H9 (cell line): ENCODE measurements around the gene FAT1. TPM values are rescaled to one million over a fixed set of nuclear protein-coding genes. Genes with fewer than 3 reads are reported as not detected.
A peak's percentile ranks its signal among the peaks of the same experiment; 100 is the strongest.

Experiments used
- DNase-seq: peaks from one replicate; pipeline ENCODE4 v3.0.0-alpha.2; 2017
- H2AFZ ChIP-seq: one replicate; pipeline ENCODE4 v1.6.1; 2013; ENCODE audit warnings: mild to moderate bottlenecking, low read length, control low read depth, moderate library complexity
- H2AK5ac ChIP-seq: 2 replicates; pipeline ENCODE4 v1.6.1; 2013; ENCODE audit warnings: low read length, control low read depth, mixed read lengths; ENCODE audit not compliant: insufficient read length
- H2BK120ac ChIP-seq: one replicate; pipeline ENCODE4 v1.6.1; 2013; ENCODE audit warnings: low read depth, mild to moderate bottlenecking, low read length, control low read depth, inconsistent platforms; ENCODE audit not compliant: poor library complexity, severe bottlenecking
- H2BK12ac ChIP-seq: 2 replicates; pipeline ENCODE4 v1.6.1; 2013; ENCODE audit warnings: low read length, control low read depth, mixed read lengths, low read depth; ENCODE audit not compliant: insufficient read length
- H2BK15ac ChIP-seq: 2 replicates; pipeline ENCODE4 v1.6.1; 2013; ENCODE audit warnings: low read depth, low read length, control low read depth
- H2BK20ac ChIP-seq: one replicate; pipeline ENCODE4 v1.6.1; 2013; ENCODE audit warnings: low read depth, mild to moderate bottlenecking, low read length, control low read depth, inconsistent platforms; ENCODE audit not compliant: poor library complexity, severe bottlenecking
- H2BK5ac ChIP-seq: 2 replicates; pipeline ENCODE4 v1.6.1; 2013; ENCODE audit warnings: low read length, control low read depth, mixed read lengths; ENCODE audit not compliant: insufficient read length
- H3K14ac ChIP-seq: 2 replicates; pipeline ENCODE4 v1.6.1; 2013; ENCODE audit warnings: low read length, control low read depth; ENCODE audit not compliant: insufficient read depth
- H3K18ac ChIP-seq: 2 replicates; pipeline ENCODE4 v1.6.1; 2013; ENCODE audit warnings: low read depth, mild to moderate bottlenecking, mixed read lengths, low read length, control low read depth; ENCODE audit not compliant: insufficient read length
- H3K23ac ChIP-seq: 2 replicates; pipeline ENCODE4 v1.6.1; 2013; ENCODE audit warnings: low read length, control low read depth, mixed read lengths, low read depth; ENCODE audit not compliant: insufficient read length
- H3K23me2 ChIP-seq: 2 replicates; pipeline ENCODE4 v1.6.1; 2013; ENCODE audit warnings: low read depth, mild to moderate bottlenecking, mixed read lengths, low read length, control low read depth; ENCODE audit not compliant: insufficient read length, poor library complexity, severe bottlenecking
- H3K27ac ChIP-seq: 2 replicates; pipeline ENCODE4 v1.5.1; 2013; ENCODE audit warnings: low read length, control low read depth, mixed read lengths, low read depth; ENCODE audit not compliant: insufficient read length
- H3K27me3 ChIP-seq: 2 replicates; pipeline ENCODE4 v1.6.1; 2013; ENCODE audit warnings: low read length, control low read depth, inconsistent platforms; ENCODE audit not compliant: insufficient read depth
- H3K4ac ChIP-seq: 2 replicates; pipeline ENCODE4 v1.6.1; 2013; ENCODE audit warnings: low read depth, mild to moderate bottlenecking, control low read depth, inconsistent platforms, low read length, moderate library complexity
- H3K4me1 ChIP-seq: 2 replicates; pipeline ENCODE4 v1.6.1; 2013; ENCODE audit warnings: low read length, control low read depth, inconsistent platforms; ENCODE audit not compliant: insufficient read depth
- H3K4me2 ChIP-seq: 2 replicates; pipeline ENCODE4 v1.6.1; 2013; ENCODE audit warnings: low read length, control low read depth, mixed read lengths; ENCODE audit not compliant: insufficient read length, insufficient read depth
- H3K56ac ChIP-seq: 2 replicates; pipeline ENCODE4 v1.6.1; 2013; ENCODE audit warnings: low read depth, mild to moderate bottlenecking, mixed read lengths, low read length, control low read depth; ENCODE audit not compliant: insufficient read length
- H3K79me1 ChIP-seq: 2 replicates; pipeline ENCODE4 v1.6.1; 2013; ENCODE audit warnings: low read depth, mild to moderate bottlenecking, moderate library complexity, low read length, control low read depth, inconsistent platforms; ENCODE audit not compliant: insufficient read depth, poor library complexity, severe bottlenecking
- H3K79me2 ChIP-seq: 2 replicates; pipeline ENCODE4 v1.6.1; 2013; ENCODE audit warnings: low read length, control low read depth, inconsistent platforms; ENCODE audit not compliant: insufficient read depth
- H3K9ac ChIP-seq: 2 replicates; pipeline ENCODE4 v1.6.1; 2013; ENCODE audit warnings: low read length, control low read depth, mixed read lengths; ENCODE audit not compliant: insufficient read length; ENCODE audit errors: extremely low read depth
- H3K9me3 ChIP-seq: one replicate; pipeline ENCODE4 v1.6.1; 2013; ENCODE audit warnings: low read depth, low read length, inconsistent platforms; ENCODE audit not compliant: control insufficient read depth
- H3T11ph ChIP-seq: one replicate; pipeline ENCODE4 v1.6.1; 2013; ENCODE audit warnings: mild to moderate bottlenecking, low read length, control low read depth, inconsistent platforms
- H4K20me1 ChIP-seq: one replicate; pipeline ENCODE4 v1.6.1; 2013; ENCODE audit not compliant: control insufficient read depth, insufficient read length, insufficient read depth
- H4K5ac ChIP-seq: 2 replicates; pipeline ENCODE4 v1.6.1; 2013; ENCODE audit warnings: low read depth, mild to moderate bottlenecking, mixed read lengths, low read length, control low read depth; ENCODE audit not compliant: insufficient read length
- H4K8ac ChIP-seq: replicated peaks from 2 replicates; pipeline ENCODE4 v1.6.1; 2013; ENCODE audit warnings: low read length, control low read depth, mixed read lengths, low read depth; ENCODE audit not compliant: insufficient read length
- H4K91ac ChIP-seq: 2 replicates; pipeline ENCODE4 v1.6.1; 2013; ENCODE audit warnings: low read depth, mild to moderate bottlenecking, moderate library complexity, mixed read lengths, low read length, control low read depth; ENCODE audit not compliant: insufficient read length
- H3K27ac Mint-ChIP-seq, 3 experiments: 2 replicates in 2 of 3; 3 replicates in 1 of 3; pipeline ENCODE4 v1.8.0; 2020 to 2021; ENCODE audit warnings: mixed read lengths in 3 of 3, mild to moderate bottlenecking in 1 of 3, moderate library complexity in 1 of 3
- H3K27me3 Mint-ChIP-seq: 2 replicates; pipeline ENCODE4 v1.8.0; 2021; ENCODE audit warnings: low read depth, mild to moderate bottlenecking, moderate library complexity, mixed read lengths
- H3K36me3 Mint-ChIP-seq, 3 experiments: 2 replicates in 2 of 3; 3 replicates in 1 of 3; pipeline ENCODE4 v1.8.0; 2020 to 2021; ENCODE audit warnings: low read depth in 3 of 3, mixed read lengths in 3 of 3; ENCODE audit not compliant: insufficient read depth in 1 of 3
- H3K4me1 Mint-ChIP-seq, 2 experiments: 2 replicates each; pipeline ENCODE4 v1.8.0; 2020; ENCODE audit warnings: mixed read lengths in 2 of 2
- H3K4me3 Mint-ChIP-seq, 2 experiments: 2 replicates in 1 of 2; 3 replicates in 1 of 2; pipeline ENCODE4 v1.8.0; 2020 to 2021; ENCODE audit warnings: mild to moderate bottlenecking in 2 of 2, mixed read lengths in 2 of 2, moderate library complexity in 1 of 2
- H3K9me3 Mint-ChIP-seq, 2 experiments: 2 replicates in 1 of 2; 3 replicates in 1 of 2; pipeline ENCODE4 v1.8.0; 2020; ENCODE audit warnings: mild to moderate bottlenecking in 2 of 2, mixed read lengths in 2 of 2, moderate library complexity in 1 of 2
- WGBS: extraction: QIAGEN DNeasy Blood & Tissue Kit; methylation state at CpG from one replicate; pipeline ENCODE4 v1.1.7; 2013; ENCODE audit warnings: missing lambda C conversion rate, low lambda C conversion rate, mixed read lengths; ENCODE audit not compliant: insufficient read length; ENCODE audit errors: extremely low coverage; 5-methylcytosine and 5-hydroxymethylcytosine counted together
- total RNA-seq: library from RNA; stranded (reverse); gene quantifications from 2 replicates; pipeline ENCODE4 v1.2.1, GENCODE V29; 2021
- TF ChIP-seq, protein P1 (sequence below): fragments of 200-600 bp; sonication (generic); conservative IDR thresholded peaks from 3 replicates; pipeline ENCODE4 v1.8.0; 2021; ENCODE audit warnings: antibody characterized with exemption, mild to moderate bottlenecking

FAT1 gene
- total RNA-seq, 1 experiment from 2014 or later = 173 TPM

GRCh38 chr4:186584912-186585311, 138.7 kb downstream of the FAT1 start:
- Mint-ChIP-seq H3K27me3 (peaks cover 1% of the 10 kb centered on the region; the same call in 1 of the 2 replicates), H3K4me1 (no peaks in the 10 kb centered on the region), H3K9me3 (peaks cover 10 to 11% of the 10 kb centered on the region in 2 experiments), H3K4me3 (no peak overlapping the region), H3K27ac (peak overlapping the region in 1 of 3 experiments; percentile 27; a peak in 4 of 7 replicates), H3K36me3 (peaks cover 35 to 64% (median 61%) of the 10 kb centered on the region in 3 experiments)
- no peak overlapping the region for H2AK5ac ChIP-seq
- DNase-seq = no peak
- no peaks in the 10 kb centered on the region for H3K79me2 ChIP-seq
- WGBS = no CpG with 5 or more reads among the region's 6 CpGs
- H3K23ac ChIP-seq = no peak overlapping the region
- no peaks in the 10 kb centered on the region for H3K9me3 ChIP-seq
- no peak overlapping the region for H3K27ac ChIP-seq
- H3K56ac ChIP-seq = no peak overlapping the region
- no peak overlapping the region for H2BK12ac ChIP-seq
- no peaks in the 10 kb centered on the region for H4K20me1 ChIP-seq
- H3K4me2 ChIP-seq = no peak overlapping the region
- H4K91ac ChIP-seq = no peak overlapping the region
- H3K4me1 ChIP-seq = no peaks in the 10 kb centered on the region
- TF ChIP-seq, protein P1, sequence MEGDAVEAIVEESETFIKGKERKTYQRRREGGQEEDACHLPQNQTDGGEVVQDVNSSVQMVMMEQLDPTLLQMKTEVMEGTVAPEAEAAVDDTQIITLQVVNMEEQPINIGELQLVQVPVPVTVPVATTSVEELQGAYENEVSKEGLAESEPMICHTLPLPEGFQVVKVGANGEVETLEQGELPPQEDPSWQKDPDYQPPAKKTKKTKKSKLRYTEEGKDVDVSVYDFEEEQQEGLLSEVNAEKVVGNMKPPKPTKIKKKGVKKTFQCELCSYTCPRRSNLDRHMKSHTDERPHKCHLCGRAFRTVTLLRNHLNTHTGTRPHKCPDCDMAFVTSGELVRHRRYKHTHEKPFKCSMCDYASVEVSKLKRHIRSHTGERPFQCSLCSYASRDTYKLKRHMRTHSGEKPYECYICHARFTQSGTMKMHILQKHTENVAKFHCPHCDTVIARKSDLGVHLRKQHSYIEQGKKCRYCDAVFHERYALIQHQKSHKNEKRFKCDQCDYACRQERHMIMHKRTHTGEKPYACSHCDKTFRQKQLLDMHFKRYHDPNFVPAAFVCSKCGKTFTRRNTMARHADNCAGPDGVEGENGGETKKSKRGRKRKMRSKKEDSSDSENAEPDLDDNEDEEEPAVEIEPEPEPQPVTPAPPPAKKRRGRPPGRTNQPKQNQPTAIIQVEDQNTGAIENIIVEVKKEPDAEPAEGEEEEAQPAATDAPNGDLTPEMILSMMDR = no peak
- H3K4ac ChIP-seq = no peak overlapping the region
- no peak overlapping the region for H2AFZ ChIP-seq
- no peak overlapping the region for H2BK20ac ChIP-seq
- no peaks in the 10 kb centered on the region for H3K79me1 ChIP-seq
- no peak overlapping the region for H3K18ac ChIP-seq
- no peak overlapping the region for H3K14ac ChIP-seq
- H2BK15ac ChIP-seq = no peak overlapping the region
- no peak overlapping the region for H3K9ac ChIP-seq
- H3K23me2 ChIP-seq = no peaks in the 10 kb centered on the region
- H3T11ph ChIP-seq = no peak overlapping the region
- no peak overlapping the region for H4K5ac ChIP-seq
- H2BK5ac ChIP-seq = no peak overlapping the region
- H3K27me3 ChIP-seq = no peaks in the 10 kb centered on the region
- H2BK120ac ChIP-seq = no peak overlapping the region
- H4K8ac ChIP-seq = no peak overlapping the region
